Liver (tissue), 9 donors: ENCODE measurements around the gene ARPP21. TPM values are rescaled to one million over a fixed set of nuclear protein-coding genes. Genes with fewer than 3 reads are reported as not detected.
A peak's percentile ranks its signal among the peaks of the same experiment; 100 is the strongest.

Experiments
- DNase-seq: peaks from one replicate; pipeline ENCODE4 v3.0.0-alpha.2; 2017; ENCODE audit warnings: low spot score
- H3K27ac ChIP-seq, 2 donors: one replicate each; pipeline ENCODE4 v1.7.0; 2013; ENCODE audit warnings: inconsistent platforms in 2 of 2, low read length in 2 of 2, control low read depth in 1 of 2, low read depth in 1 of 2, mild to moderate bottlenecking in 1 of 2
- H3K27me3 ChIP-seq, 4 donors: one replicate each; pipeline versions ENCODE4 v1.6.1 to v1.7.0; 2013; ENCODE audit warnings: low read length in 3 of 4, inconsistent platforms in 1 of 4, mild to moderate bottlenecking in 1 of 4, moderate library complexity in 1 of 4; ENCODE audit not compliant: control insufficient read depth in 4 of 4, insufficient read depth in 4 of 4
- H3K36me3 ChIP-seq, 4 donors: one replicate each; pipeline versions ENCODE4 v1.6.1 to v1.7.0; 2013; ENCODE audit warnings: low read length in 3 of 4, mild to moderate bottlenecking in 3 of 4, low read depth in 1 of 4, moderate library complexity in 1 of 4; ENCODE audit not compliant: control insufficient read depth in 4 of 4, insufficient read depth in 3 of 4
- H3K4me1 ChIP-seq, 4 donors: one replicate each; pipeline versions ENCODE4 v1.6.1 to v1.7.0; 2013; ENCODE audit warnings: low read length in 3 of 4, mild to moderate bottlenecking in 3 of 4, moderate library complexity in 1 of 4; ENCODE audit not compliant: control insufficient read depth in 4 of 4, insufficient read depth in 4 of 4
- H3K4me3 ChIP-seq, 3 donors: one replicate each; pipeline versions ENCODE4 v1.6.1 to v1.7.0; 2013; ENCODE audit warnings: low read length in 3 of 3, control low read depth in 1 of 3, low read depth in 1 of 3, mild to moderate bottlenecking in 1 of 3
- H3K9ac ChIP-seq, 2 donors: one replicate each; pipeline ENCODE4 v1.7.0; 2013; ENCODE audit warnings: low read length in 2 of 2, mild to moderate bottlenecking in 2 of 2, moderate library complexity in 2 of 2, control low read depth in 1 of 2, low read depth in 1 of 2
- H3K9me3 ChIP-seq, 4 donors: one replicate each; pipeline versions ENCODE4 v1.6.1 to v1.7.0; 2013; ENCODE audit warnings: low read length in 3 of 4; ENCODE audit not compliant: control insufficient read depth in 4 of 4
- EGR1 ChIP-seq, 2 donors: IDR thresholded peaks; 2 replicates each; pipeline ENCODE4 v1.6.1; 2016 to 2018; ENCODE audit warnings: antibody characterized with exemption in 2 of 2, low read depth in 2 of 2
- FOXA1 ChIP-seq: IDR thresholded peaks from 2 replicates; pipeline ENCODE4 v1.6.1; 2016; ENCODE audit warnings: antibody characterized with exemption
- FOXA2 ChIP-seq: IDR thresholded peaks from 2 replicates; pipeline ENCODE4 v1.6.1; 2016; ENCODE audit warnings: antibody characterized with exemption
- GABPA ChIP-seq, 2 donors: IDR thresholded peaks in 1 of 2; conservative IDR thresholded peaks in 1 of 2; 2 replicates each; pipeline ENCODE4 v1.6.1; 2016; ENCODE audit warnings: antibody characterized with exemption in 2 of 2, mild to moderate bottlenecking in 1 of 2, moderate library complexity in 1 of 2
- HNF4A ChIP-seq, 2 donors: conservative IDR thresholded peaks; 2 replicates each; pipeline ENCODE4 v1.6.1; 2016; ENCODE audit warnings: antibody characterized with exemption in 2 of 2, mild to moderate bottlenecking in 2 of 2
- HNF4G ChIP-seq: IDR thresholded peaks from 2 replicates; pipeline ENCODE4 v1.6.1; 2016; ENCODE audit warnings: antibody characterized with exemption
- JUND ChIP-seq, 2 donors: IDR thresholded peaks; 2 replicates each; pipeline ENCODE4 v1.6.1; 2016; ENCODE audit warnings: antibody characterized with exemption in 2 of 2
- NR2F2 ChIP-seq: IDR thresholded peaks from 2 replicates; pipeline ENCODE4 v1.6.1; 2016; ENCODE audit warnings: antibody characterized with exemption
- RAD21 ChIP-seq, 2 donors: IDR thresholded peaks; 2 replicates each; pipeline ENCODE4 v1.6.1; 2016; ENCODE audit warnings: antibody characterized with exemption in 2 of 2, mild to moderate bottlenecking in 2 of 2
- REST ChIP-seq: IDR thresholded peaks from 2 replicates; pipeline ENCODE4 v1.6.1; 2016; ENCODE audit warnings: antibody characterized with exemption, mild to moderate bottlenecking
- SP1 ChIP-seq: IDR thresholded peaks from 2 replicates; pipeline ENCODE4 v1.6.1; 2018; ENCODE audit warnings: antibody characterized with exemption, mild to moderate bottlenecking
- TAF1 ChIP-seq: conservative IDR thresholded peaks from 2 replicates; pipeline ENCODE4 v1.6.1; 2016; ENCODE audit warnings: antibody characterized with exemption, mild to moderate bottlenecking
- YY1 ChIP-seq: IDR thresholded peaks from 2 replicates; pipeline ENCODE4 v1.6.1; 2016; ENCODE audit warnings: antibody characterized with exemption, mild to moderate bottlenecking
- WGBS: extraction: QIAGEN DNeasy Blood & Tissue Kit; methylation state at CpG from one replicate; pipeline ENCODE4 v1.1.7; 2013; 5-methylcytosine and 5-hydroxymethylcytosine counted together
- polyA plus RNA-seq, 2 donors: library from polyadenylated mRNA; stranded (reverse) in 1 of 2; unstranded in 1 of 2; fragments of 200-250 nt in 1 of 2; fragments of >200 nt in 1 of 2; fragmentation: Nextera tagmentation in 1 of 2; extraction: Ambion mirVana in 1 of 2; gene quantifications; one replicate each; pipeline versions ENCODE4 v1.2.1 to v1.2.3, GENCODE V29; 2013 to 2015
- total RNA-seq, 2 donors: library from RNA; depleted of rRNA; stranded (reverse); fragments of >200 nt; gene quantifications; one replicate each; pipeline ENCODE4 v1.2.3, GENCODE V29; 2014
- TF ChIP-seq, protein P1 (sequence below): IDR thresholded peaks from 2 replicates; pipeline ENCODE4 v1.6.1; 2016; ENCODE audit warnings: antibody characterized with exemption
- TF ChIP-seq, protein P2 (sequence below): IDR thresholded peaks from 2 replicates; pipeline ENCODE4 v1.6.1; 2016; ENCODE audit warnings: antibody characterized with exemption
- TF ChIP-seq, protein P3 (sequence below): IDR thresholded peaks from 2 replicates; pipeline ENCODE4 v1.6.1; 2016; ENCODE audit warnings: antibody characterized with exemption
- donor health status: healthy.
- donor health status: healthy.
- donor health status: healthy.
- donor health status: healthy.
- donor health status: healthy.

ARPP21 gene
- total and polyA plus RNA-seq, 4 donors: 0.42 to 1.3 (median 0.66) TPM; not detected in 1

DNA sequence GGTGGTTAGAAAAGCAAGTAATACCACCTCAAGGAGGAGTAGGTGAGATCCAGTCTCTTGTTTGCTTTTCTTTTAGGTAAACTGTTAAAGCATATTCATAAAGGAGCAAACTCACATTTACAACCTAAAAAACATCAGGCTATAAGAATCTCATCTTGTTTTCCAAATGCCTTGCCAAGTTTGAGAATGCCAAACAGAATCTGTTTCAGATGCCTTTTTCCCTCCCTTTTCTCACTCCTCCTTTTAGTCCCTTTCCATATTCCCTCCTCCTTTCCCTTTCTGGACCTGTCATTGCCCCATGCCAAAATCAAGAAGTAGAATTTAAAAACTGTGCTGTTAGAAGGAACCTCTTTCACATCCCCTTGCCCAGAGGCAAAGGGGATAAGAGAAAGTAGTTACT lies 140.3 kb downstream of the ARPP21 start (continued):
- TF ChIP-seq, protein P1, sequence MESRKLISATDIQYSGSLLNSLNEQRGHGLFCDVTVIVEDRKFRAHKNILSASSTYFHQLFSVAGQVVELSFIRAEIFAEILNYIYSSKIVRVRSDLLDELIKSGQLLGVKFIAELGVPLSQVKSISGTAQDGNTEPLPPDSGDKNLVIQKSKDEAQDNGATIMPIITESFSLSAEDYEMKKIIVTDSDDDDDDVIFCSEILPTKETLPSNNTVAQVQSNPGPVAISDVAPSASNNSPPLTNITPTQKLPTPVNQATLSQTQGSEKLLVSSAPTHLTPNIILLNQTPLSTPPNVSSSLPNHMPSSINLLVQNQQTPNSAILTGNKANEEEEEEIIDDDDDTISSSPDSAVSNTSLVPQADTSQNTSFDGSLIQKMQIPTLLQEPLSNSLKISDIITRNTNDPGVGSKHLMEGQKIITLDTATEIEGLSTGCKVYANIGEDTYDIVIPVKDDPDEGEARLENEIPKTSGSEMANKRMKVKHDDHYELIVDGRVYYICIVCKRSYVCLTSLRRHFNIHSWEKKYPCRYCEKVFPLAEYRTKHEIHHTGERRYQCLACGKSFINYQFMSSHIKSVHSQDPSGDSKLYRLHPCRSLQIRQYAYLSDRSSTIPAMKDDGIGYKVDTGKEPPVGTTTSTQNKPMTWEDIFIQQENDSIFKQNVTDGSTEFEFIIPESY: no peak

DNA sequence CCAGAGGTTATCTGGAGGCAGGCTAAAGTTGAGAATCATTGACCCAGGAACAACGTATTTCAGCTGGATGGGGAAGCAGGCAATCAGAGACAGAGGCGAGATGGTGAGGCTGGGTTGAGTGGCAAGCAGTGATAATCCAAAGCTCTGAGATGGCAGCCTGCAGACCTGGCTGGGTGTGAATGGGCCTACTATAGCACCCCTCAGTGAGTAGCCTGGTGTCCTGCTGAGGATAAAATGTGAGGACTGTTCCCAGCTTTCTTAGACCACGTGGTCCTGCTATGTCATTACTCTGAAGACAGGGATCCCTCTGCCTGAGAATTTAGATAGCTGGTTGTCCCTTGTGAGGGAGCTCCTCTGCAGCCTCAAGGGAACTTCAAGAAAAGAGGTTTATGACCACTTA lies 141.5 kb downstream of the ARPP21 start:
- no peak for DNase-seq
- H3K27ac ChIP-seq: peak overlapping the region; percentile 10 to 66
- H3K4me3 ChIP-seq: no peak overlapping the region
- no peaks in the 10 kb centered on the region for H3K27me3 ChIP-seq
- H3K9me3 ChIP-seq: no peaks in the 10 kb centered on the region
- no peaks in the 10 kb centered on the region for H3K36me3 ChIP-seq
- H3K4me1 ChIP-seq: peaks cover 4 to 40% (median 29%) of the 10 kb centered on the region in 4 donors
- no peak overlapping the region for H3K9ac ChIP-seq
- 51% methylated on average over 3 of the region's 3 CpGs for WGBS
- TF ChIP-seq YY1 (no peak), REST (no peak), SP1 (no peak), FOXA2 (no peak)
- TF ChIP-seq, protein P2, sequence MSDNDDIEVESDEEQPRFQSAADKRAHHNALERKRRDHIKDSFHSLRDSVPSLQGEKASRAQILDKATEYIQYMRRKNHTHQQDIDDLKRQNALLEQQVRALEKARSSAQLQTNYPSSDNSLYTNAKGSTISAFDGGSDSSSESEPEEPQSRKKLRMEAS: no peak

DNA sequence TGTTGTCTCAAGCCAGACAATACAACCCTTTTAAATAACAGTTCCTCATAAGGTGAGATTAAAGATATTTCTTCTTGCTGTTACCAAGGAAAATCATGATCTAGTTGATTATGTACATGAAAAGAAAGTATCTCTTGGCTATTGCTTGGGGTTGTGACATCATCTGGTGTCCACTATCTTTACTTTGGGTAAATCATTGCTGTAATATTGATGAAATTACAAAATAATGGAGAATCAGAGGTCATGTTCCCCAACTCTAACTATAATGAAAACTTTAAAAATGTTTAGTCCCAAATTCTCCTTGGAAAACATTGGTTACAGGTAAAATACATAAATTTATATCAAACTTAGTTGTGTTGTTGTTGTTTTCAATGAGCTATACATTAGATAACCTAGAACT lies 142.2 kb downstream of the ARPP21 start:
- no peak for DNase-seq
- peak overlapping the region; percentile 66 to 69 for H3K27ac ChIP-seq
- H3K9me3 ChIP-seq: no peaks in the 10 kb centered on the region
- peaks cover 4 to 35% (median 25%) of the 10 kb centered on the region in 4 donors for H3K4me1 ChIP-seq
- H3K4me3 ChIP-seq: no peak overlapping the region
- H3K27me3 ChIP-seq: no peaks in the 10 kb centered on the region
- no peak overlapping the region for H3K9ac ChIP-seq
- H3K36me3 ChIP-seq: no peaks in the 10 kb centered on the region
- TF ChIP-seq JUND (IDR thresholded peaks at IDR 0.05): peak; percentile 62 to 75
- no peak for TF ChIP-seq TAF1
- TF ChIP-seq, protein P3, sequence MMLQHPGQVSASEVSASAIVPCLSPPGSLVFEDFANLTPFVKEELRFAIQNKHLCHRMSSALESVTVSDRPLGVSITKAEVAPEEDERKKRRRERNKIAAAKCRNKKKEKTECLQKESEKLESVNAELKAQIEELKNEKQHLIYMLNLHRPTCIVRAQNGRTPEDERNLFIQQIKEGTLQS: peak; percentile 63
- no peak for TF ChIP-seq REST
- no peak for TF ChIP-seq NR2F2
- TF ChIP-seq, protein P2: no peak
- TF ChIP-seq HNF4A (conservative IDR thresholded peaks at IDR 0.05): peak; percentile 64 to 69
- TF ChIP-seq RAD21 (IDR thresholded peaks at IDR 0.05): peak; percentile 17 to 31
- no peak for TF ChIP-seq GABPA (IDR thresholded peaks at IDR 0.05 in 1 of 2, conservative IDR thresholded peaks at IDR 0.05 in 1 of 2)
- TF ChIP-seq FOXA1: peak; percentile 64
- TF ChIP-seq FOXA2: peak; percentile 77
- no peak for TF ChIP-seq EGR1 (IDR thresholded peaks at IDR 0.05; ENCODE audit: low read depth in 2 of 2)
- TF ChIP-seq, protein P1: peak; percentile 51
- peak; percentile 68 for TF ChIP-seq SP1
- TF ChIP-seq HNF4G: no peak
- TF ChIP-seq YY1: peak; percentile 68
